Thoracic aorta (tissue), 2 donors: ENCODE data around the gene ZDHHC11. TPM values are rescaled to one million over a fixed set of nuclear protein-coding genes. Genes with fewer than 3 reads are reported as not detected.
"Not testable (repeated sequence)": the region's sequence is repeated elsewhere in the genome, so short reads cannot be mapped to it uniquely, and the experiment has no call there.

Experiments
- ATAC-seq: fragments of 150-250 bp; one replicate; pipeline ENCODE4 v1.8.0; 2017; ENCODE audit warnings: low read depth; ENCODE audit not compliant: insufficient number of reproducible peaks, low FRiP score
- DNase-seq: peaks from one replicate; pipeline ENCODE4 v3.0.0-alpha.2; 2020; ENCODE audit warnings: low spot score
- H3K27ac ChIP-seq, 2 donors: fragments of 200-600 bp; sonication (generic); 1 replicate in 1 of 2; 2 replicates in 1 of 2; pipeline ENCODE4 v1.5.1; 2016; ENCODE audit warnings: mild to moderate bottlenecking in 2 of 2, moderate library complexity in 2 of 2
- H3K27me3 ChIP-seq: fragments of 200-600 bp; sonication (generic); replicated peaks from 2 replicates; pipeline ENCODE4 v1.6.0; 2016; ENCODE audit warnings: mild to moderate bottlenecking; ENCODE audit not compliant: insufficient read depth
- H3K36me3 ChIP-seq: fragments of 200-600 bp; sonication (generic); one replicate; pipeline ENCODE4 v1.5.1; 2016
- H3K4me1 ChIP-seq, 2 donors: fragments of 200-600 bp; sonication (generic); 1 replicate in 1 of 2; 2 replicates in 1 of 2; pipeline versions ENCODE4 v1.5.1 to v1.6.0; 2016; ENCODE audit warnings: low read depth in 2 of 2, mild to moderate bottlenecking in 1 of 2; ENCODE audit not compliant: control insufficient read depth in 1 of 2
- H3K4me3 ChIP-seq: fragments of 200-600 bp; sonication (generic); 2 replicates; pipeline ENCODE4 v1.5.1; 2016; ENCODE audit warnings: mild to moderate bottlenecking
- H3K9me3 ChIP-seq: fragments of 200-600 bp; sonication (generic); 2 replicates; pipeline ENCODE4 v1.5.1; 2016
- total RNA-seq, 2 donors: library from RNA; depleted of rRNA; stranded (reverse); fragments of >200 nt; gene quantifications; one replicate each; pipeline versions ENCODE4 v1.1.0 to v1.2.3, GENCODE V29; 2016
- TF ChIP-seq, protein P1 (sequence below): fragments of 200-600 bp; sonication (generic); IDR thresholded peaks from one replicate; pipeline ENCODE4 v1.5.1; 2019; ENCODE audit warnings: antibody characterized with exemption

The ZDHHC11 gene
- total RNA-seq, 2 donors from 2014 or later, result 4.2 to 5.6 TPM

DNA sequence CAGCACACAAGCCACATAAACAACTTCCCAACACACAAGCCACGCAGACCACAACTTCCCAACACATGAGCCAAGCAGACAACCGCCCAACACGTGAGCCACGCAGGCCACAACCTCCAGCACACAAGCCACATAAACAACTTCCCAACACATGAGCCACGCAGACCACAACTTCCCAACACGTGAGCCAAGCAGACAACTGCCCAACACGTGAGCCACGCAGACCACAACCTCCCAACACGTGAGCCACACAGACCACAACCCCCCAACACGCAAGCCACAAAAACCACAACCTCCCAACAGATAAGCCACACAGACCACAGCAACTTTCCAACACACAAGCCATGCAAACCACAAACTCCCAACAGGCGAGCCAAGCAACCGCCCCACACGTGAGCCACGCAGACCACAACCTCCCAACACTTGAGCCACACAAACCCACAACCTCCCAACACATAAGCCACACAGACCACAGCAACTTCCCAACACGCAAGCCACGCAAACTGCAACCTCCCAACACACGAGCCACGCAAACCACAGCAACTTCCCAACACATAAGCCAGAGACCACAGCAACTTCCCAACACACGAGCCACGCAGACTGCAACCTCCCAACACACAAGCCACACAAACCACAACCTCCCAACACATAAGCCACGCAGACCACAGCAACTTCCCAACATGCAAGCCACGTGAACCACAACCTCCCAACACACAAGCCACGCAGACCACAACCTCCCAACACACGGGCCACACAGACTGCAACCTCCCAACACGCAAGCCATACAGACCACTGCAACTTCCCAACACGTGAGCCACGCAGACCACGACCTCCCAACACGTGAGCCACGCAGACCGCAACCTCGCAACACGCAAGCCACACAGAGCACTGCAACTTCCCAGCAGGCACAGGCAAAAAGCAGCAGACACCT is 31.7 kb upstream of the ZDHHC11 start:
- ATAC-seq (no peak), DNase-seq (no peak)
- TF ChIP-seq, protein P1, sequence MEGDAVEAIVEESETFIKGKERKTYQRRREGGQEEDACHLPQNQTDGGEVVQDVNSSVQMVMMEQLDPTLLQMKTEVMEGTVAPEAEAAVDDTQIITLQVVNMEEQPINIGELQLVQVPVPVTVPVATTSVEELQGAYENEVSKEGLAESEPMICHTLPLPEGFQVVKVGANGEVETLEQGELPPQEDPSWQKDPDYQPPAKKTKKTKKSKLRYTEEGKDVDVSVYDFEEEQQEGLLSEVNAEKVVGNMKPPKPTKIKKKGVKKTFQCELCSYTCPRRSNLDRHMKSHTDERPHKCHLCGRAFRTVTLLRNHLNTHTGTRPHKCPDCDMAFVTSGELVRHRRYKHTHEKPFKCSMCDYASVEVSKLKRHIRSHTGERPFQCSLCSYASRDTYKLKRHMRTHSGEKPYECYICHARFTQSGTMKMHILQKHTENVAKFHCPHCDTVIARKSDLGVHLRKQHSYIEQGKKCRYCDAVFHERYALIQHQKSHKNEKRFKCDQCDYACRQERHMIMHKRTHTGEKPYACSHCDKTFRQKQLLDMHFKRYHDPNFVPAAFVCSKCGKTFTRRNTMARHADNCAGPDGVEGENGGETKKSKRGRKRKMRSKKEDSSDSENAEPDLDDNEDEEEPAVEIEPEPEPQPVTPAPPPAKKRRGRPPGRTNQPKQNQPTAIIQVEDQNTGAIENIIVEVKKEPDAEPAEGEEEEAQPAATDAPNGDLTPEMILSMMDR, result no peak
- H3K4me1 ChIP-seq, result no peaks in the 10 kb centered on the region
- H3K27ac ChIP-seq, result no peak overlapping the region
- no peaks in the 10 kb centered on the region for H3K27me3 ChIP-seq
- H3K4me3 ChIP-seq, result no peak overlapping the region
- peaks cover 63% of the 10 kb centered on the region for H3K36me3 ChIP-seq
- H3K9me3 ChIP-seq, result no peaks in the 10 kb centered on the region

DNA sequence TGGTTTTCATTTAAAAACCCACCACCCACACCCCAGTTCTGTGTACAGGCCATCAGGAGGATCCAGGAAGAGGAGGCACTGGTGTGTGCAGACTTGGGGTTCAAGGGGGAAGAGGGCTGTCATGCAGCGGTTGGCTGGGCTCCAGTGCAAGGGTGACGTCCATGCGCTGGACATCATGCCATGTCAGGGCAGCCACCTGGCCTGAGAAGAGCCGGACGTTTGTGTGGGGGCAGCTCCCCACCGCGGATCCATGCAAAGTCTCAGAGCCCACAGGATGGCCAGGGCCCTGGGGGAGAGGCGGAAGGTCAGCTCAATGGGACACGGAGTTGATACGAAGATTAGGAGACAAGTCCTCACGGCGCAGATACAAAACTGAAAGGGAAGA is 30.8 kb upstream of the ZDHHC11 start:
- no peaks in the 10 kb centered on the region for H3K27me3 ChIP-seq
- H3K4me3 ChIP-seq, result no peak overlapping the region
- ATAC-seq (no peak), DNase-seq (no peak)
- H3K27ac ChIP-seq, result no peak overlapping the region
- TF ChIP-seq, protein P1, result no peak
- no peaks in the 10 kb centered on the region for H3K9me3 ChIP-seq
- no peaks in the 10 kb centered on the region for H3K4me1 ChIP-seq
- H3K36me3 ChIP-seq, result peaks cover 61% of the 10 kb centered on the region

DNA sequence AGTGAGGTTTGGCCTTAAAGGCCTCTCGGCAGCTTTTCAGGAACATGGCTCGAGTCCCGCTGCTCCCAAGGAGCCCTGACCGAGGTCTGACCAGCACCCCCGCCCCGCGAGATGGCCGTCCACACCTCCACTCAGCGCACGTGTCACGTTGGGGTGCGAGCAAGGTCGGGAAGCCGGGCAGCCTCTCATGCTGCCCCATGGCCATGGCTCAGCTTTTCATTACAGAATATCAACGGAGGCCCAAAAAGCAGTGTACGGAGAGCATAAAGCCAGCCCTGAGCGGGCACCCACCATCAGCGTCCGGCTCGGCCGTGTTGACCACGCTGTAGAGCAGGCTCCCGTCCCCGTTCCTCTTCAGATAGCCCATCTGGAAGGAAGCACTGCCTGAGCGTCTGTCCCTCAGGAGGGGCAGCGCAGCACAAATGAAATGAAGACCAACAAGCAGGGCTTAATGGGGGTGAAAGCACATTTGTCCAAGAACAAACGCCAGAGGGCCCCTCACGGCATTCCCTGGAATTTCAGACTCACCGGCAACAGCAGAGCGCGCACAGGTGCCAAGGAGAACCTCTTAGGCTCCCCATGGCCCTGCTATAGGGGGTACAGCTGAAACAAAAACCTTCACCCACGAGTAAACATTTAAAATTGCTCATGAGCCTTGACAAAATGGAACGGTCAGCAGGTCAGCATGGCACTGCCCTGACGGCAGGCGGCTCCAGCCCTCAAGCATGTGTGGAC is 30.2 kb upstream of the ZDHHC11 start:
- peaks cover 60% of the 10 kb centered on the region for H3K36me3 ChIP-seq
- ATAC-seq, result no peak
- no peaks in the 10 kb centered on the region for H3K27me3 ChIP-seq
- H3K27ac ChIP-seq, result no peak overlapping the region
- no peak for DNase-seq
- TF ChIP-seq, protein P1, result no peak
- no peak overlapping the region for H3K4me3 ChIP-seq
- H3K4me1 ChIP-seq, result no peaks in the 10 kb centered on the region
- no peaks in the 10 kb centered on the region for H3K9me3 ChIP-seq

DNA sequence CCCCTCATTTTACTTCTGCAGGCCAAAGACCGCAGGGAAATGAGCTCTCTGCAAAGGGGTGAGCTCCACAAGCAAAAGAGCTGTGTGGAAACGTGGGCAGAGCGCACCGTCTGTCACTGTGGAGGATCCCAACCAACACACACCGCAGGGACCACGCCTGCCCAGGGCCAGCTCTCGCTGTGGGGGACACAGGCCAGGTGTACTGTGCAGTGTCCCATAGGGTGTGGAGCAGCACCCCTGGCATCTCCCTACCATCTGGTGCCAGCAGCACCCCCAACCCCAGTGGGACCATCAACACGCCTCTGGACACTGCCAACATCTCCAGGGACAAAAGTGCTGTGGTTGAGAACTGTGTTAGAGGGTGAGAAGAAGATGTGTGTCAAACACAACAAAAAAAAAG is 27.9 kb upstream of the ZDHHC11 start:
- H3K9me3 ChIP-seq, ATAC-seq, H3K4me3 ChIP-seq, DNase-seq, H3K27ac ChIP-seq, H3K4me1 ChIP-seq, H3K27me3 ChIP-seq: not testable (repeated sequence)
- peaks cover 58% of the 10 kb centered on the region for H3K36me3 ChIP-seq

DNA sequence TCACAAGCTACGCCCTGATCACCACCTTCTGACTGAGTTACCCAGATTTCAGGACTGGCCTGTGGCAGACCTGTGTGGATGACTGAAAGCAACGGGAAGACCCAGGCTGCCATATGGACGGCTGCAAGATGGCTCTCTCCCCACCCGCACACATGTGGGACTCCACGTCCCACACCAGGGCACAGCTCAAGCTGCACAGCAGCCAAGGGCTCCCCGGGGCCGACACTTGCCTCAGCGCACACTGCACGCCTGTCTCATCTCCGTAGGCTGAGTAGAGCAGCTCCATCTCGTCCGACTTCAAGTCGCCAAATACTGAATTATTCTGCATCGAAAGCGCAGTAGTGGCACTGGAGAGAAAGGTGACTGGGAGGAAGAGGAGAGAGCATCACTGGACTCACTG is 27.3 kb upstream of the ZDHHC11 start:
- DNase-seq (no peak), ATAC-seq (no peak)
- Histone ChIP-seq H3K9me3 (no peaks in the 10 kb centered on the region), H3K4me3 (no peak overlapping the region), H3K27me3 (no peaks in the 10 kb centered on the region), H3K36me3 (peaks cover 58% of the 10 kb centered on the region), H3K4me1 (no peaks in the 10 kb centered on the region), H3K27ac (no peak overlapping the region)
- TF ChIP-seq, protein P1, result no peak
